ENCODE results near the gene MYH11. TPM values are rescaled to one million over a fixed set of nuclear protein-coding genes. Genes with fewer than 3 reads are reported as not detected.

MYH11 gene
- polyA plus RNA-seq (not detected in 2 replicates), polyA minus RNA-seq (not detected in 2 replicates)

DNA sequence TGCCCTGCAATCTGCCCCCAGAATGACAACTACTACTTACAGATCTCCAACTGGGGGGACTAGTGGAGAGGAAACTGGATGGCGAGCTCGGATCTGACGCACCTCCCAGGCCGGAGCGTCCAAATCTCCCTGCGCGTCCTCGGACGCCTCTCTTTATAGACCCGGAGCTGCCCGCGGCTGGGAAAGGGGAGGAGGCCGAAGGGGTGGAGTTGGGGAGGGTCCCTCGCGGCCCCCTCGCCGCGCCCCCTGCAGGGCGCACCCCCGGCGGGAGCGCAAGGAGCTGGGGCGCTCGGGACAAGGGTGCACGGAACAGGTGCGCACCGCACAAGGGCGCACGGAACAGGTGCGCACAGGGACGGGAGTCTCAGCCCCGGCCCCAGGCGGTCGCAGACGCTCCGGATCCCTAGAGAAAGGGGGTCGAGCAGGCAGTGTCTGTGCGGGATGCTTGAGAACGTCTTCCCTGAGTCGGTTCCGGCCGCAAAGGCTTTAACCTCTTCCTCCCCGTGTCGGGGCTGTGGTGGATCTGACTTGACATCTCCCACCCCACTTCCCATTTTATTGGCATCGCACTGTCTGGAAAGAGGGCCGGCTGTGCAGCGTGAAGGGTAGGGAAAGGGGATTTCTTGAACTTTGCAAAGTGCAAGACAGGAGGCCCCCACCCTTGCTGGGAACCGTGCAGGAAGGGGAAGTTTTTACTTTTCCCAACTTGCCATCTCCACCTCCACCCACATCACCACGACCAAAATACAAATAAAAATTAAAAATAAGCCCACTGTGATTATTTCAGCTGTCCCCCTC lies at the start of gene MYH11:
Gene MYH11, minus strand, starts transcription at position 128 of the 798 bp plus-strand sequence. CDS start 18,776 bp downstream, outside the sequence.
- H3K36me3 ChIP-seq (ENCODE audit: insufficient read depth, low read length): no peaks in the 10 kb centered on the region

DNA sequence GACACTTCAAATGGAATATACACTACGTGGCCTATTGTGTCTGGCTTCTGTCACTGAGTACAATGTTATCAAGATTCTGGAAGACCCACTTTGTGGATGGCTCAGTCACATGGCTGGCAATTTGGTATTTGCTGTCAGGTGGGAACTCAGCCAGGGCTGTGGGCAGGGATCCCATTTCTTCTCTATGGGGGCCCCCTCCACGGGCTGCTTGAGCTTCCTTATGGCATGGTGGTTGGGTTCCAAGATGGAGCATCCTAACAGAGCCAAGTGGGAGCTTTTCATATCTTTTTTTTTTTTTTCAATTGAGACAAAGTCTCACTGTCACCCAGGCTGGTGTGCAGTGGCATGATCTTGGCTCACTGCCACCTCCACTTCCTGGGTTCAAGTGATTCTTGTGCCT lies 49.6 kb upstream of the MYH11 start:
- no peaks in the 10 kb centered on the region for H3K9me2 ChIP-seq (ENCODE audit: insufficient read depth, low read length)

More for the DNA sequence above, at the start of gene MYH11:
- Histone ChIP-seq H3F3A (ENCODE audit: insufficient read depth, low read length, poor library complexity, severe bottlenecking) (no peaks in the 10 kb centered on the region), H3K9me2 (ENCODE audit: insufficient read depth, low read length) (no peaks in the 10 kb centered on the region), H3K4me2 (ENCODE audit: low read length) (peak within 1 kb of the TSS; percentile 51), H3K79me2 (replicated peaks; ENCODE audit: insufficient read depth, low read length) (no peaks in the 10 kb centered on the region), H3K9ac (ENCODE audit: low read length) (peak within 1 kb of the TSS; percentile 12), H2AFZ (ENCODE audit: low read depth, low read length) (no peak within 1 kb of the TSS), H3K27me3 (ENCODE audit: insufficient read depth, low read depth, low read length) (peaks cover 54% of the 10 kb centered on the region), H3K9me3 (ENCODE audit: low read length) (no peaks in the 10 kb centered on the region), H4K20me1 (ENCODE audit: insufficient read depth) (no peaks in the 10 kb centered on the region), H3K27ac (ENCODE audit: low read length) (no peak within 1 kb of the TSS), H3K4me3 (ENCODE audit: low read length) (peak within 1 kb of the TSS; percentile 66)
- TF ChIP-seq EP300 (conservative IDR thresholded peaks at IDR 0.05; ENCODE audit: poor library complexity, severe bottlenecking) (no peak), SMC3 (conservative IDR thresholded peaks at IDR 0.05; ENCODE audit: poor library complexity) (no peak), EZH2 (IDR thresholded peaks at IDR 0.05; ENCODE audit: borderline replicate concordance, insufficient read depth, low read length, poor library complexity, severe bottlenecking) (peak; percentile 38), TAF1 (IDR thresholded peaks at IDR 0.05; ENCODE audit: low read depth) (no peak)
- TF ChIP-seq, protein P1, sequence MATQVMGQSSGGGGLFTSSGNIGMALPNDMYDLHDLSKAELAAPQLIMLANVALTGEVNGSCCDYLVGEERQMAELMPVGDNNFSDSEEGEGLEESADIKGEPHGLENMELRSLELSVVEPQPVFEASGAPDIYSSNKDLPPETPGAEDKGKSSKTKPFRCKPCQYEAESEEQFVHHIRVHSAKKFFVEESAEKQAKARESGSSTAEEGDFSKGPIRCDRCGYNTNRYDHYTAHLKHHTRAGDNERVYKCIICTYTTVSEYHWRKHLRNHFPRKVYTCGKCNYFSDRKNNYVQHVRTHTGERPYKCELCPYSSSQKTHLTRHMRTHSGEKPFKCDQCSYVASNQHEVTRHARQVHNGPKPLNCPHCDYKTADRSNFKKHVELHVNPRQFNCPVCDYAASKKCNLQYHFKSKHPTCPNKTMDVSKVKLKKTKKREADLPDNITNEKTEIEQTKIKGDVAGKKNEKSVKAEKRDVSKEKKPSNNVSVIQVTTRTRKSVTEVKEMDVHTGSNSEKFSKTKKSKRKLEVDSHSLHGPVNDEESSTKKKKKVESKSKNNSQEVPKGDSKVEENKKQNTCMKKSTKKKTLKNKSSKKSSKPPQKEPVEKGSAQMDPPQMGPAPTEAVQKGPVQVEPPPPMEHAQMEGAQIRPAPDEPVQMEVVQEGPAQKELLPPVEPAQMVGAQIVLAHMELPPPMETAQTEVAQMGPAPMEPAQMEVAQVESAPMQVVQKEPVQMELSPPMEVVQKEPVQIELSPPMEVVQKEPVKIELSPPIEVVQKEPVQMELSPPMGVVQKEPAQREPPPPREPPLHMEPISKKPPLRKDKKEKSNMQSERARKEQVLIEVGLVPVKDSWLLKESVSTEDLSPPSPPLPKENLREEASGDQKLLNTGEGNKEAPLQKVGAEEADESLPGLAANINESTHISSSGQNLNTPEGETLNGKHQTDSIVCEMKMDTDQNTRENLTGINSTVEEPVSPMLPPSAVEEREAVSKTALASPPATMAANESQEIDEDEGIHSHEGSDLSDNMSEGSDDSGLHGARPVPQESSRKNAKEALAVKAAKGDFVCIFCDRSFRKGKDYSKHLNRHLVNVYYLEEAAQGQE (IDR thresholded peaks at IDR 0.05; ENCODE audit: borderline replicate concordance): no peak

More for the DNA sequence above, 49.6 kb upstream of the MYH11 start:
- Histone ChIP-seq H4K20me1 (ENCODE audit: insufficient read depth) (no peaks in the 10 kb centered on the region), H3K9me3 (ENCODE audit: low read length) (no peaks in the 10 kb centered on the region), H3K79me2 (replicated peaks; ENCODE audit: insufficient read depth, low read length) (no peaks in the 10 kb centered on the region), H2AFZ (ENCODE audit: low read depth, low read length) (no peak overlapping the region), H3F3A (ENCODE audit: insufficient read depth, low read length, poor library complexity, severe bottlenecking) (no peaks in the 10 kb centered on the region), H3K4me2 (ENCODE audit: low read length) (no peak overlapping the region), H3K4me3 (ENCODE audit: low read length) (no peak overlapping the region), H3K27me3 (ENCODE audit: insufficient read depth, low read depth, low read length) (no peaks in the 10 kb centered on the region), H3K9ac (ENCODE audit: low read length) (no peak overlapping the region), H3K27ac (ENCODE audit: low read length) (no peak overlapping the region), H3K36me3 (ENCODE audit: insufficient read depth, low read length) (no peaks in the 10 kb centered on the region)
- no peak for TF ChIP-seq SMC3 (conservative IDR thresholded peaks at IDR 0.05; ENCODE audit: poor library complexity)
- TF ChIP-seq TAF1 (IDR thresholded peaks at IDR 0.05; ENCODE audit: low read depth): no peak
- TF ChIP-seq POLR2AphosphoS5 (IDR thresholded peaks at IDR 0.05): no peak
- TF ChIP-seq, protein P1 (IDR thresholded peaks at IDR 0.05; ENCODE audit: borderline replicate concordance): no peak
- no peak for TF ChIP-seq EZH2 (IDR thresholded peaks at IDR 0.05; ENCODE audit: borderline replicate concordance, insufficient read depth, low read length, poor library complexity, severe bottlenecking)
- TF ChIP-seq MXI1 (conservative IDR thresholded peaks at IDR 0.05; ENCODE audit: poor library complexity, severe bottlenecking): no peak
- no peak for TF ChIP-seq EP300 (conservative IDR thresholded peaks at IDR 0.05; ENCODE audit: poor library complexity, severe bottlenecking)
- no peak for TF ChIP-seq RAD21 (conservative IDR thresholded peaks at IDR 0.05)
- TF ChIP-seq, protein P2, sequence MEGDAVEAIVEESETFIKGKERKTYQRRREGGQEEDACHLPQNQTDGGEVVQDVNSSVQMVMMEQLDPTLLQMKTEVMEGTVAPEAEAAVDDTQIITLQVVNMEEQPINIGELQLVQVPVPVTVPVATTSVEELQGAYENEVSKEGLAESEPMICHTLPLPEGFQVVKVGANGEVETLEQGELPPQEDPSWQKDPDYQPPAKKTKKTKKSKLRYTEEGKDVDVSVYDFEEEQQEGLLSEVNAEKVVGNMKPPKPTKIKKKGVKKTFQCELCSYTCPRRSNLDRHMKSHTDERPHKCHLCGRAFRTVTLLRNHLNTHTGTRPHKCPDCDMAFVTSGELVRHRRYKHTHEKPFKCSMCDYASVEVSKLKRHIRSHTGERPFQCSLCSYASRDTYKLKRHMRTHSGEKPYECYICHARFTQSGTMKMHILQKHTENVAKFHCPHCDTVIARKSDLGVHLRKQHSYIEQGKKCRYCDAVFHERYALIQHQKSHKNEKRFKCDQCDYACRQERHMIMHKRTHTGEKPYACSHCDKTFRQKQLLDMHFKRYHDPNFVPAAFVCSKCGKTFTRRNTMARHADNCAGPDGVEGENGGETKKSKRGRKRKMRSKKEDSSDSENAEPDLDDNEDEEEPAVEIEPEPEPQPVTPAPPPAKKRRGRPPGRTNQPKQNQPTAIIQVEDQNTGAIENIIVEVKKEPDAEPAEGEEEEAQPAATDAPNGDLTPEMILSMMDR (IDR thresholded peaks at IDR 0.05; ENCODE audit: poor library complexity, severe bottlenecking): no peak

Data from neural cell (in vitro differentiated cells).